Endometrial microvascular endothelial cells (primary cell): Measurements from ENCODE around the gene STK38L. TPM values are rescaled to one million over a fixed set of nuclear protein-coding genes. Genes with fewer than 3 reads are reported as not detected.

ENCODE experiments used
- total RNA-seq: library from RNA; depleted of rRNA; stranded (reverse); fragments of >200 nt; gene quantifications from one replicate; pipeline ENCODE4 v1.2.3, GENCODE V29; 2015; ENCODE audit errors: inconsistent ontology term

The STK38L gene
- total RNA-seq, 1 donor from 2014 or later, result 20.3 TPM

Other genes with a start within 250 kb of the STK38L start
- gene TM7SF3, start 229.9 kb upstream of the STK38L start, total RNA-seq, result 78.1 TPM
- 49.1 TPM for gene MED21, start 221.7 kb upstream of the STK38L start, total RNA-seq
- not detected for gene C12orf71, start 161.7 kb upstream of the STK38L start, total RNA-seq
- 67.1 TPM for gene BMAL2, start 88.5 kb downstream of the STK38L start, total RNA-seq
- gene SMCO2, start 202.4 kb downstream of the STK38L start, total RNA-seq, result not detected